Hematopoietic multipotent progenitor cell treated with erythropoietin and hydrocortisone succinate and interleukin-3 and kit ligand, for 4 days (in vitro differentiated cells): Measurements from ENCODE around the gene LEPROT.

ENCODE experiments used
- DNase-seq: peaks from one replicate; pipeline ENCODE4 v3.0.0-alpha.2; 2015

The LEPROT gene

DNA sequence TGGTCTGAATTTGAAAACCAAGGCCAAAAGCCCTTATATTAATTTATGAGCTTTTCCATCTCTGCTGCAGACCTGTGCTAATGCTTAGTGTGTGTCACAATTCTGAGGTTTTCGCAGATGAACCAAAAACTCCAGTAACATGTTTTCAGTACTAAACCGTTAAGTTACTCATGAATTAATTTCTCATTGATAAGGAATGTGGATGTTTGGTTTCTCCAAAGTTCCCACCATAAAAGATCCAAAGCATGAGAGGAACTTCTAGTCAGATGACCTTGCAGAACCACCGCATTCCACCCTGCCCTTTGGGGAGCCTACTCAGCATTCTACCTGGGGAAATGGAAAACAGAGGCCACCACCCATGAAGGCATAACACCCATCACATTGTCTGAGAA, 7.5 kb upstream of the LEPROT start:
- no peak for DNase-seq

DNA sequence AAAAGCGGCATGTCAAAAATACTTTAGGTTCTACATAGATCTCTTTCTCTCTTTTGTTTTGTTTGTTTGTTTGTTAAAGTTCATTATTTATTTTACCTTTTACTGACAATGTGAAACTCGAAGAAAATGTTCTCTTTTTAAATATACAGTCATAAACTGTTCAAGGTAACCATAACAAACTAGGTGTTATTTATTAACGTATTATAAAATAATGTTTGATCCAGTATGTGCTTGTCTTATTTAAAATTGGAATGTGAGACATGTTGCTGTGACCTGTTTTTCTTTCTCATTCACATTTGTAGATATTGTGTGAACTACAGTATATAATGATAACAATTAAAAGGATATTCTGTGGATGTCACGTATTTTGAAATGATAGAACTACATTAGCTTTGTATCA, 5.9 kb upstream of the LEPROT start:
- no peak for DNase-seq

DNA sequence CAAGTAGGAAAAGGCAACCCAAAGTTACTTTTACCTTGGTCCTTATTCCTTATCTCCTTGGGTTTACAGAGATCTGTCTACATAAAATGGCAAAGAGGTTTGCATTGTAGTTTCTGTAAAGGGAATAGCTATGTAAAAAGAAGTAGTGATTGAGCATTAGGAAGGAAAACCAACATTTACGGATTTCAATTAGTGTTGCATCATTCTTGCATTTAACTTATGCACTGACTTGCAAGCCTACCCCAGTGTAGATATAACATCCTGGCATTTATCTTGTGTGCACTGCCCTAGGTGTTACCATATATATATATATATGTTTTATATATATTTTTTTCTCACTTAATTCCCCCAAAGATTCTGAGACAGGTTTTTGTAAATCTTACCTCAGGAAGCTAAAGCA, 3.7 kb upstream of the LEPROT start:
- no peak for DNase-seq

DNA sequence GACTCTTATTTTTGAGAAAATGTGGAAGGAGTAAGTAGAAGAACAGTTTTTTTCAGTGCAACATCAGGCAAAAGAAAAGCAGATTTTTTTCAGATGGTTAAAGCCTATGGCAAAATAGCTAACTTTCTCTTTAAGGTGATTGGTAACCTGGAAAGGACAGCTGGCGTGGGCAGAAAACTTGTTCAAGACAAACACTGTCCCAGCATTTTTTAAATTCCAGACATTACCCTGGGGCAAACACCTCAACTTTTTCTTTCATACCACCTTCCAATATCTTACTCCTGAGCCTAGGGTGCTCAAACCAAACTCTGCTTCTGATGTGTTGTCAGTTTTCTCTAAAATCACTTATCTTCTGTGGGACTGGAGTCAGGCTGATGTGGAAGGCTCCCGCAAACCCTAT, 2.7 kb upstream of the LEPROT start:
- no peak for DNase-seq

GRCh38 chr1:65418522-65419185, 1.8 kb upstream of the LEPROT start:
- no peak for DNase-seq

DNA sequence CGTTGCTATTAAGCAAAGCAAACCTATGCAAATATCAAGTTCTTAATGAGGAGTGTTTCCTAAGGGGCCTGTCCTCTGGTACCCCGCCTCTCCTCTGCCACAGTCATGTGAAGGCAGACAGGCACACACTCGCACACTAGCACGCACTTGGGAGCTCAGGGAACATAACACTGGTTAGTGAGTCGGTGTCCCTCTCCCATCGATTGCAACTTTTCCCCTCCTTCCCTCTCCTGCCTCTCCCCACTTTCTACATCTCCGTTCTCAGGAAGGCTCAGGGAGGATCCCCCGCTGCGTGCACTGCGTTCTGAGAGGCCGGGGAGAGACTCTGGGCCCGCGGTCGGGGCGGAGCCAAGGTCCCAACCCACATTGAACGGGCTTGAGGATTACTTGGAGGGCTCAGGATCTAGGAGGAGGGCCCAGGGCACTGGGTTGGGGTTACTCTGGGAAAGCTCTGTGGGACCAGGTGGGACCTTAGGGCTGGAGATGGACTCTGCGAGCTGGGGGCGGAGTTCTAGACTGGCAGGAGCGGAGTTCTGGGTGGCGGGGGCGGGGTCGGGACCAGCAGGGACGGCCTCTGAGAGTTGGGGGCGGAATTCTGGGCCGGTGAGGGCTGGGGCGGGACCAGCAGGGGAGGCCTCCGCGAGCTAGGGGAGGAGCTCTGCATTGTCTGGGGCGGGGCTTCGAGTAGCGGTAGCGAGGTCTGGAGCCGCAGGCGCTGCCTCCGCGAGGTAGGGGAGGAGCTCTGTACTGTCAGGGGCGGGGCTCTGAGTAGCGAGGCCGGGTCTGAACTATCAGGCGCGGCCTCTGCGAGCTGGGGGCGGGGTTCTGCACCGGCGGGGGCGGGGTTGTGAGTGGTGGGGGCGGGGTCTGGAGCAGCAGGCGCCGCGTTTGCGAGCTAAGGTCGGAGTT, 533 bp upstream of the LEPROT start:
- peak; percentile 100 for DNase-seq

DNA sequence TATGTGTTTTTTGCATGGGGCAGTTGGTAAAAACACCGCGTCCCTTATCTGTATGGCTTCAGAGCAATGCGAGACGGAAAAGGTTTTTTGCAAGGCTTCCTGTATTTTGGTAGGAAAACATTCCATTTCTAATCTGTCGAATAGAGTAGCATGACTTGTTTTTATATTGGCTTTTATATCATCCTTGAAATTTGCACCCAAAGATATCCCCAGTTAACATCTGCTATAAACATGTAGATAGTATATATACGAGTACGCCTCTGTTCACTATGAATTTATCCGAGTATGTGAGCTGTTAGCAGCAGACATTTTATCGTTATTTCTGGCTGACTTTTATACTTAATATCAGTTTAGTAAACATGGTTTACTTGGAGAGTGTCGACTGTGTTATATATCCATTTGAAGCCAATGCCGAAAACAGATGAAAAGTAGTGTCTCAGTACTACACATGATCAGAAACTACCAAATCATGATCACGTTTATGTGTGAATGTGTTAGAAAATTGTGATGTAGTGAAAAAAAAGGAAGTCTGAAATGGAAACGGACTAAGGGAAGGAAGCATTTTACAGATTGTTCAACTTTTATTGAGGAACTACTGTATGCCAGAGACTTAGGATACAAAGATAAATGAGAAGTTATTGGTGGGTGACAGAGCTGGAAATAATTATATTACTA, 1.0 kb downstream of the LEPROT start:
- DNase-seq, result peak; percentile 84

DNA sequence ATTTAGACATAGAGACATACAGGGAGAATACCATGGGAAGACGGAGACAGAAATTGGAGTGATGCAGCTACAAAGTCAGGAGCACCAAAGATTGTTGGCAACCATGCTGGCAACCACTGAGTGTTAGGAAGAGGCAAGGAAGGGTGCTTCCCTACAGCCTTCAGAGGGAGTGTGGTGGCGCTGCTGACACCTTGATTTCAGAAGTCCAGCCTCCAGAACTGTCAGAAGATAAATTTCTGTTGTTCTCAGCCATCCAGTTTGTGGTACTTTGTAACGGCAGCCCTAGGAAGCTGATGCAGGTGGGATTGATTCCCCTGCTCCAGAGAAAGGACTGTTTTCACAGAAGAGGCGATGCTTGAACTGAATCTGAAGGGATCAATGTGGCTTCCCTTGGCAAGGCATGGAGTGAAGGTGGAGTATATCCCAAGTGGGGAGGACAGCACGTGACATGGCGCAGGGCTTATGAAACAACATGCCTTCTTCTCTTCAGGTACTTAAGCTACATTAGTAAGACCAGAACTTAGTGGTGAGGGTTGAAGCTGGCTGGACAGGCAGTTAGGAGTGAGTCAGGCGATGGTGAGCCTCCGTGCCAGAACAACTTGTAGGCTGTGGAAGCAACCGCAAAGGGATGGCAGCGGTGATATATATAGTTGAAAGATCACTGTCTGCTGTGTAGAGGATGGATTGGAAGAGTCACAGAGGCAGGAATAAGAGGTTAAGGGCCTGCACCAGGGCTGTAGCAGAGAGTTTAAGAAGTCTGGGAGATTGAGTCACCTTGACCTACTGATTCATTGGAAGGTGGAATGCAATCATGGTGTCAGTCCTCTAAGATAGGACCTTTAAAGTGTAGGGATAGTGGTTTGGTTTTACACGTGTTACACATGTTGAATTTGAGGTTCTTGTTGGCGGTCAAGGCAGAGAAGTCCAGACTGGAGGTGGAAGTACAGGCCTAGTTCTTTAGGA, 2.1 kb downstream of the LEPROT start:
- DNase-seq, result peak; percentile 53

- peak; percentile 51 for DNase-seq
Measured at GRCh38 chr1:65423884-65424572, 3.6 kb downstream of the LEPROT start.

- DNase-seq, result no peak
Measured at GRCh38 chr1:65424573-65424889, 4.1 kb downstream of the LEPROT start.

GRCh38 chr1:65425006-65425405, 4.5 kb downstream of the LEPROT start:
- DNase-seq, result no peak

DNA sequence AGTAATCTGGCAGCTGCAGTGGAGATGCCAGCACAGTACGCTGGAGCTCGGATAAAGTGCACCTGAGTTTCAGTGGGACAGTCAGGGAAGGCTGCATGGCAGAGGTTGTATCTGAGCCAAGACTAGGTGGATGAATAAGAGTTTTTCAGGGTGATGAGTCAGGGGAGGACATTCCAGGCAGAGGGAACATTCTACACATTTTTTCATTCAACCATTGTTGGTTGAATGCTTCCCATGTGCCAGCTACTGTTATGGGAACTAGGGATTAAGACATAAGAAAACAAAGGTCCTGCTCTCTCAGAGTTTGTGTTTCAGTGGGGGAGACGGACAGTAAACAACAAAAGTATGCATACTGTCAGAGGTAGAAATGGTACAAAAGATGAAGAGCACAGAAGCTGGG, 5.2 kb downstream of the LEPROT start:
- no peak for DNase-seq

GRCh38 chr1:65429078-65429477, 8.6 kb downstream of the LEPROT start:
- DNase-seq, result no peak

GRCh38 chr1:65429806-65430205, 9.3 kb downstream of the LEPROT start:
- DNase-seq, result no peak

DNA sequence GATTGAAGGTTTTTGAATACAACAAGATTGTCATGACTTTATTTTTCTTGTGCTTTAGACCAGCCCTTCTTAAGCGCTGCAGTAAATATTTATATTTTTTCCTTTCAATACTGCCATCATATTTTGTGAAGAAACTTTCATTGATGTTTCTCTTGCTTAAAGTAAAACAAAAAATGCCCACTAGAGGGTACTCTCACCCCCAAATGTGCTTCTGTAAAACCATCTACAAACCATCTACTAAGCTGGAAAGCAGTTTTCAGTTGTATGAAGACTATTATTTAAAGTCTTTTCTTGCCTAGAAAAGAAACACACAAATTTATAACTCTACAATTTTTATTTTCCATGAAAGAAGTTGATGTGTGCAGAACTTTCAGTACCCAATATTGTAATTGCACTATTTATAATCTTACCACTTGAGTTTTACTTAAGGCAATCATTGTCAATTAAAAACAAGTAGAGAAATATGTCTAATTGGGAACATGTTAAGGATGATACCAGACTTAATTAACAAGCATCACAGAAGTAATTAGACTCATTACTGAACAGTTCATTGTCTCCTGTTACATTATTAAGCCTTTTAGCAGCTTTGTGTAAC, 10.7 kb downstream of the LEPROT start:
- peak; percentile 85 for DNase-seq

GRCh38 chr1:65432918-65433317, 12.4 kb downstream of the LEPROT start:
- no peak for DNase-seq

DNA sequence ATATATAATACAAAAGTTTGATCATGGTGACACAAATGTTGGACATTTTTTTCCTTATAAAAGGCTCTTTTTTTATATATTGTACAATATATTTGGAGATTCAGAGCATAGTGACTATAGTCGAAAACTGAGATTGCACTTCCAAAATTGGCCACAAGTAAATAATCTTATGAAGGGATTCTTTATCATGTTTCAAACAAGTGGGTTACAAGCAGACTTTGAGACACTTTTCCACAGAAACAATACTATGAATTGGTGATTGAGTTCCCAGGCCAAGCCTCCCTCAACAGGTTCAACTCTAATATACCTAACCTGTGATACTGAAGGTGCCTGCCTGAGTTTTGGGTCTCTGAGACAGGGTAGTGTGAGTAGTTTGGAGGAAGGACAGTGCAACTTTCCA, 13.8 kb downstream of the LEPROT start:
- no peak for DNase-seq

DNA sequence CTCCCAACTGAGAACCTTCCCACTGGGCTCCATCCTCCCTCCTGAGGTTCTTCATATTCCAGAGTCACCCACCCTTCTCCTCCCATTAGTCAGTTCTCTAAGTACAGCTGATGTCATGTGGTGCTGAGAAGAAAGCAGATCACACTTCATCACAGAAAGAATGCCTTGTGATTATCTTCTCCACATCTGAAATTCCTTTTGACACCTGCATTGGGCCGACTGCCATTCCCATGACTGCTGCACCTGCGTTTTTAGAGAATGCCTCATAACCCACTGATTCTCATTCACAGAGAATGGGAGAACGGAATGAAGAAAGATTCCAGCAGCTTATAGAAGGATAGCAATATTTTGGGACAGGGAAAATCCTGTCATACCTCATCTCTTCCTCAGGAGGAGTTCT, 14.3 kb downstream of the LEPROT start:
- DNase-seq, result no peak

DNA sequence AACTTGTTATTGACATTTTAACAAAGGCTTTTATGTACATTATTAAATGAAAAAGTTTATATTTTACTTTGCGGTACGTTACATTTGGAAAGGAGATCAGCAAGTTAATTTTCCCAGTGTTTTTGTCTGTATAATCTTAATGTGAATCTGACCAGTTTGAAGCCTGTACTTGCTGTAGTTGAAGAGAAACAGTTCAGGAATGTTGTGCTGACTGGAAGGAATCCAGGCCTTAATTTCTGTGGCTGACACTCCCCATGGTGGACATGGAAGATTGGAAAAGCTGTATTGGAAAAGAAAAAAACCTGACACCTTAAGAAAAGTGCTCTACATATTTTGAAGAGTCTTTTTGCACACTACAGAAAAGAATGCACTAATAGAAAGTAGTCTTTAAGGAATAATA, 15.5 kb downstream of the LEPROT start:
- no peak for DNase-seq

- peak; percentile 80 for DNase-seq
Measured at GRCh38 chr1:65437616-65438015, 17.1 kb downstream of the LEPROT start.

DNA sequence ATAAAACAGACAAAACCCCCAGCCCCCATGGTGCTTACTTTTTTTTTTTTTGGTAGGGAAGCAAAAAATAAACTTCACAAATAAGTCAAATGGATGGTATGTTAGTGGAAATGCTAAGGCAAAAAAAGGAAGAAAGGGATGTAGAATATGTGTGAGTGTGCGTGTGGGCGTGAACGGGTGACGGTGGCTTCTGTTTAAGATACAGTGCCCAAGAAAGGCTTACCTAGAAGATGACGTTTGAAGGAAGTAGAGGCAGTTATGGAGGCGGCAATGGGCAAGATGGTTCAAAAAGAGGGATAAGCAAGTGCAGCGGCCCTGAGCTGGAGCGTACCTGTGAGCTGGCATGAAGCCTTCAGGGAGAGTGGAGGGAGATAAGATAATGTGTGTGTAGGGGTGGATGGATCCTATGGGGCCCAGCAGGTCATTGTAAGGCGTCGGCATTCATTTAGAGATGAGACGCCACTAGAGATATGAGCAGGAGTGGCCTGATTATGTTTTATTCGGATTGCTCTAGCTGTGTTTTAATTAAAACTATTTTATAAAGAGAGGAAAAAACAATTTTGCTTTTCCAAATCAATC, 19.9 kb downstream of the LEPROT start:
- no peak for DNase-seq
